Left renal pelvis (tissue), 4 donors: ENCODE measurements around the gene NALF2. TPM values are rescaled to one million over a fixed set of nuclear protein-coding genes. Genes with fewer than 3 reads are reported as not detected.

ENCODE experiments used
- DNase-seq, 4 donors: peaks; one replicate each; pipeline ENCODE4 v3.0.0-alpha.2; 2013; ENCODE audit warnings: low read depth in 4 of 4, low spot score in 3 of 4
- polyA plus RNA-seq, 4 donors: library from polyadenylated mRNA; unstranded; fragments of 120-200 nt; gene quantifications; one replicate each; pipeline ENCODE4 v1.2.1, GENCODE V29; 2013; ENCODE audit not compliant: insufficient read length in 4 of 4

Gene NALF2
- polyA plus RNA-seq, 4 donors, result 0.41 to 0.79 (median 0.54) TPM

DNA sequence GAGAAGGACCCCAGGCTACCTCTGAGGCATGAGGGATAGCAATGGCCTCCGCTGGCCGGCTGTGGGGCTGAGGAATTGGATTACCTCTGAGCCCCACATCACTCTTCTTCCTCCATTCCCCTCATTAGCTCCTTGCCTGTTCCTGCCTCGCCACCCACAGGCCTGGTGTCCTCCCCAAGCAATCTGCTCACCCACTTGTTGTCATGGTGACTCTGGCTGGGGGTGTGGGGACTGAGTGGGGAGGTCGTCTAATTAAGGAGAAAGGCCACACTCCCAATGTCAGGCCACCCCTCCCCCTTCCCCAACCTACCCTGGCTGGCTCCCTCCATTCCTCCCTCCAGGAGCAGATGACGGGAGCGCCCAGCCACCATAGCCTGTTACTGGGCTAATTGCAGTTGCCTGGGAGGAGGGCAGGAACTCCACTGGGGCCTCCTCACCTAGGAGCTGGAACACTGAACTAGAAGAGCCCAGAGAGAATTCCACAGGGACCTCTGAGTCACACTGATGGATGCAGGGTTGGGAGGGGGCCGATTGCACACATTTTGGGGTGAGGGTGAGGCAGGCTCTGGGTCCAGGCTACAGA lies 20.7 kb downstream of the NALF2 start:
- DNase-seq, result no peak

GRCh38 chrX:69530306-69530705 lies 26.2 kb downstream of the NALF2 start:
- DNase-seq, result no peak

DNA sequence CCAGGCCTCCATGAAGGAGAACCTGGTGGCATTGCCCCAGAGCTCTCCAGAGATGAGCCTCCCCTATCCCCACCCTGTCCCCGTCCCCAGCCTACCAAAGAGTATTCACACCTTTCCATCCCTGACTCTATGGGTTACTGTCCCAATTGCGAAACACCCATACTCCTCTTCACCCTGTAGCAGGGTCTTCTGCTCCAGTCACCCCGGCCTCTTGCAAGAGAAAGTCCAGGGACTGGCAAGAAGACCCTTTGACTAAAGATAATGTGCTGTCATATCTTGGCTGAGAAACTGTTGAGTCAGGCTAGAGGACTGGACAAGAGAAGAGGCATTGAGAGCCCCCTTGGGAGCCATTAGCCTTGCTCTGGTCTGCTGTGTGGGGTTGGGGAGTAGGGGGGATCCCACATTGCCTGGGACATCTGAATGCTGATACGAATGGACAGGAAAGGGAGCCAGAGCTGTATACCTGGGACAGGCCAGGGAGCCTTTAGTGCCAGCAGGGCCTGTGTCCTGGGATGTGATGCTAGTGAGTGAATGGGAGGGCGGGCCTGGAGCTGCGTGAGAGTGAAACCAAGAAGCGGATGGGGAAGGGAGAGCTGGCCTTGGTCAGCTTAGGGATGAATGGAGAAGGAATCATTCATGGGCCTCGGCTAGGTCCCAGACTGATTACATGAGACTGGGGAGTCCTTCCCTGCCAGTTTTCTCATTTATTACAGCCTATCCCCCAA lies 27.1 kb downstream of the NALF2 start:
- DNase-seq, result no peak

- no peak for DNase-seq
Measured at GRCh38 chrX:69535661-69536060, 31.5 kb downstream of the NALF2 start.

DNA sequence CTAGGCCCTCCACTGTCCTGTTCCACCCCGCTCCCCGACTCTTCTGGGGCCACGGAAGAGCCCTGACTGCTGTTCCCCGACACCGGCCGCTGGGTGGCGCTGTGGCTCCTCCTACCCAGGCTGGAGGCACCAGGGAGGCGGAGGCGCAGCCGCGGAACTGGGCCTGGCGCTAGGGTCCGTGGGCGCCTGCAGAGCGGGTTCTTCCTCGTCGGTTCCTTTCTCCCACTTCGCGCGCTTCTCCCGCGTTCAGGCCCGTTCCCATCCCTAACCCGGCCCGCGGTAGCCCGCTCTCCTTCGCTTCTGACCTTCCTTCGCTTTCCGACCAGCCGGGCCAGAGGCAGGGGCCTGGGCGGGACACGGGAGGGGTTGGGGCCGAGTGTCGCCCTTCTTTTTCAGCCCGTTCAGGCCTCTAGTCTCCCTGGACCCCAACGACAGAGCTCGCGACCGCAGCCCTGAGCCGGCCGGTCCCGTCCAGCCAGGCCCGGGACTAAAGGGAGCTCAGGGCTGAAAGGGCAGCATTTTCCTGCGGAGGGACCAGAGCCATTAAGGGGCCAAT lies 34.3 kb downstream of the NALF2 start:
- DNase-seq, result no peak

- no peak for DNase-seq
Measured at GRCh38 chrX:69539437-69539836, 35.3 kb downstream of the NALF2 start.

DNA sequence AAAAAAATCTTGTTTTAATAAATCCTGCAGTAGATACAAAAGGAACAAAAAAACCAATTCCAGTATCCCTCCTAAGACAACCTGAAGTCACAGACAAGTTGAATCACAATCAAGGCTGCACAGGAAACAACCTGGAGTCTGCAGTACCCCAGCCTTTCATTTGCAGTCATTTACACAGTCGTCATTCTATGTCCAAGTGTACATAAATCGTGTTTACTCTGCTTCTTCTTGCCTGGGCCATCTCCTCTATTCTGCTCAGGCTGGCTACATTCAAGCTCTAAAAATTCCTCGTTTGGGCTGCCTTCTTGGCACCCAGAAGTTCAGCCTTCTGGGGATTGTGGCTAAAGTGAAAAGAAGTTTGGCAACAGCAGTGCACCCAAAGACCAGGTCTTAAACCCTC lies 37.8 kb downstream of the NALF2 start:
- no peak for DNase-seq

- DNase-seq, result no peak
Measured at GRCh38 chrX:69543572-69543971, 39.4 kb downstream of the NALF2 start.

GRCh38 chrX:69546417-69546816 lies 42.3 kb downstream of the NALF2 start:
- DNase-seq, result no peak

- no peak for DNase-seq
Measured at GRCh38 chrX:69546978-69547377, 42.9 kb downstream of the NALF2 start.

DNA sequence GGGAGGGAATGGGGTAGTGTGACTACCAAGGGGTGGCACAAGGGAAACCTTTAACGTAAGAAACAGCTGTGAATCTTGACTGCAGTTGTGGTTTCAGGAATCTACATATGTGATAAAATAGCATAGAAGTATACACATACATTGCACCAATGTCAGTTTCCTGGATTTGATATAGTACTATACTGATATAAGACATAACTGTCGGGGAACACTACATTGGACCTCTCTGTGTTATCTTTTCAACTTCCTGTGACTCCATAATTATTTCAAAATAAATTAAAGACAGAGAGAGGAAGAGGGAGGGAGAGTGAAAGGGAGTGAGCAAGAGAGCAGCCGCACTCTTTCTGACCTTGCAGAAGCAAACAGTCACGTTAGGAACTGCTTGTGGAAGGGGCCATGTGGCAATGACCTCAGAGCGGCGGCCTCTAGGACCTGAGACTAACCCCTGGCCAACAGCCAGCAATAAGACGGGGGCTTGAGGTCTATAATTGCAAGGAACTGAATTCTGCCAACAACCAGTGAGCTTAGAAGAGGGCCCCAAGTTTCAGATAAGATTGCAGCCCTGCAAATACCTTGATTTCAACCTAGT lies 47.4 kb downstream of the NALF2 start:
- no peak for DNase-seq

GRCh38 chrX:69552512-69552911 lies 48.4 kb downstream of the NALF2 start:
- no peak for DNase-seq

Other genes with a start within 250 kb of the NALF2 start
- gene EDA, start 111.8 kb downstream of the NALF2 start, polyA plus RNA-seq, result 10 to 100 TPM in 1 of 4 donors, 1 to 10 TPM in 3; 6.6 to 13.5 (median 7.5) TPM